HepG2 (cell line): ENCODE measurements around the gene FAM209A. TPM values are rescaled to one million over a fixed set of nuclear protein-coding genes. Genes with fewer than 3 reads are reported as not detected.

Experiments used
- ATAC-seq: fragments of 200-7000 bp; cut with Tn5 transposase; 3 replicates; pipeline ENCODE4 v1.9.1; 2020; ENCODE audit warnings: mild to moderate bottlenecking, moderate library complexity
- BruUV-seq: library from RNA; stranded (reverse); fragments of 400-500 nt; replicated peaks from 2 replicates; lab custom pipeline; 2021; lab: Mats Ljungman, UMichigan
- CTCF ChIA-PET: fragments of 300-600 bp; formaldehyde crosslinking; extraction: SDS; loops from one replicate; lab custom pipeline; 2021; ENCODE audit warnings: low total read pairs, inconsistent platforms, low intra/inter-chr PET ratio; lab: Yijun Ruan, JAX
- POLR2A ChIA-PET: fragments of 350-600 bp; sonication (Branson Sonifier 250); formaldehyde crosslinking; loops from one replicate; lab custom pipeline; 2020; ENCODE audit warnings: antibody characterized with exemption, inconsistent platforms; lab: Yijun Ruan, JAX
- DNase-seq: peaks from one replicate; pipeline ENCODE4 v3.0.0-alpha.2; 2015; ENCODE audit warnings: low spot score
- FAIRE-seq: peaks from 3 replicates; lab custom pipeline; 2011; peaks lifted over from hg19 to GRCh38; lab: Jason Lieb, UNC
- H2AFZ ChIP-seq: one replicate; pipeline ENCODE4 v1.6.1; 2011; ENCODE audit warnings: low read length, inconsistent platforms
- H3K27ac ChIP-seq: fragments of 300-600 bp; 3 replicates; pipeline ENCODE4 v1.8.0; 2011; ENCODE audit warnings: mixed run types, mild to moderate bottlenecking, mixed read lengths, low read length, inconsistent platforms; ENCODE audit not compliant: insufficient read depth; ENCODE audit errors: extremely low read length
- H3K27me3 ChIP-seq, 2 experiments: fragments of 200-600 bp in 1 of 2; 2 replicates in 1 of 2; 3 replicates in 1 of 2; pipeline versions ENCODE4 v1.6.0 to v1.8.0; 2011; ENCODE audit warnings: low read length in 2 of 2, mild to moderate bottlenecking in 2 of 2, moderate library complexity in 2 of 2, inconsistent platforms in 1 of 2; ENCODE audit not compliant: insufficient read depth in 2 of 2, control insufficient read depth in 1 of 2
- H3K36me3 ChIP-seq, 2 experiments: fragments of 200-600 bp in 1 of 2; replicated peaks in 1 of 2; 2 replicates in 1 of 2; 3 replicates in 1 of 2; pipeline versions ENCODE4 v1.5.1 to v1.8.0; 2011; ENCODE audit warnings: low read length in 2 of 2, inconsistent platforms in 1 of 2; ENCODE audit not compliant: insufficient read depth in 2 of 2, control insufficient read depth in 1 of 2
- H3K4me1 ChIP-seq: 2 replicates; pipeline ENCODE4 v1.5.1; 2012; ENCODE audit warnings: low read length, inconsistent platforms; ENCODE audit not compliant: insufficient read depth
- H3K4me2 ChIP-seq: 2 replicates; pipeline ENCODE4 v1.6.0; 2011; ENCODE audit warnings: low read depth, low read length, inconsistent platforms
- H3K4me3 ChIP-seq, 3 experiments: fragments of 200-600 bp in 1 of 3; sonication (generic), shearing (Covaris generic) in 1 of 3; replicated peaks in 1 of 3; 2 replicates each; pipeline ENCODE4 v1.5.1; 2011 to 2016; ENCODE audit warnings: low read length in 3 of 3, inconsistent platforms in 2 of 3, low read depth in 2 of 3, mild to moderate bottlenecking in 2 of 3, control low read depth in 1 of 3, mixed read lengths in 1 of 3; ENCODE audit not compliant: insufficient read depth in 1 of 3
- H3K79me2 ChIP-seq: one replicate; pipeline ENCODE4 v1.6.1; 2011; ENCODE audit warnings: low read length, inconsistent platforms; ENCODE audit not compliant: insufficient read depth
- H3K9ac ChIP-seq: 2 replicates; pipeline ENCODE4 v1.6.0; 2011; ENCODE audit warnings: mild to moderate bottlenecking, low read depth, low read length, inconsistent platforms; ENCODE audit not compliant: insufficient read depth
- H3K9me3 ChIP-seq: 2 replicates; pipeline ENCODE4 v1.5.1; 2012; ENCODE audit warnings: mild to moderate bottlenecking, low read length
- H4K20me1 ChIP-seq: 2 replicates; pipeline ENCODE4 v1.6.0; 2011; ENCODE audit warnings: inconsistent platforms, mild to moderate bottlenecking, low read length, moderate library complexity; ENCODE audit not compliant: insufficient read depth
- TCF7L2 ChIP-seq: IDR thresholded peaks from 2 replicates; pipeline ENCODE4 v1.6.1; 2011; ENCODE audit warnings: mild to moderate bottlenecking, low read depth, low read length, moderate library complexity
- ZFP36 ChIP-seq: fragments of 150-350 bp; IDR thresholded peaks from 2 replicates; pipeline ENCODE4 v1.6.1; 2018; ENCODE audit warnings: borderline replicate concordance, low read length, low read depth; ENCODE audit not compliant: partially characterized antibody
- ZSCAN22 ChIP-seq: sonication (generic); formaldehyde crosslinking; IDR thresholded peaks from 2 replicates; pipeline ENCODE4 v1.4.0; 2020; ENCODE audit warnings: mild to moderate bottlenecking, missing genetic modification reagents
- WGBS: methylation state at CpG from one replicate; pipeline ENCODE4 v1.1.6; 2017; ENCODE audit warnings: low lambda C conversion rate; 5-methylcytosine and 5-hydroxymethylcytosine counted together
- in situ Hi-C: cut with HindIII; loops from 2 replicates; pipeline ENCODE4 v1.10.0; 2017; ENCODE audit warnings: low pct_unique_long_range_greater_than_20kb; ENCODE audit not compliant: extremely low pct_ligation_motif_present
- intact Hi-C: fragments of 100-400 bp; cut with micrococcal nuclease; formaldehyde crosslinking; loops from one replicate; pipeline ENCODE4 v1.10.0; 2022; ENCODE audit not compliant: unreplicated experiment
- polyA plus RNA-seq, 8 experiments: library from polyadenylated mRNA; depleted of rRNA in 3 of 8; stranded (reverse) in 7 of 8; unstranded in 1 of 8; fragments of >200 nt; fragmentation: Illumina TruSeq in 4 of 8; extraction: Trizol in 4 of 8; gene quantifications; 2 replicates each; pipeline versions ENCODE4 v1.2.1 to v1.2.3, GENCODE V29; 2011 to 2016; ENCODE audit warnings: low read depth in 4 of 8, missing spikeins in 1 of 8, mixed read lengths in 1 of 8; ENCODE audit not compliant: insufficient read depth in 1 of 8
- total RNA-seq, 5 experiments: library from RNA; depleted of rRNA; stranded (reverse); fragments of >200 nt; fragmentation: Illumina TruSeq; extraction: Trizol; gene quantifications; 2 replicates each; pipeline ENCODE4 v1.2.3, GENCODE V29; 2016; ENCODE audit warnings: low read depth in 1 of 5
- TF ChIP-seq, protein P1 (sequence below): sonication (generic); formaldehyde crosslinking; IDR thresholded peaks from 2 replicates; pipeline ENCODE4 v1.5.1; 2020; ENCODE audit warnings: mild to moderate bottlenecking, missing genetic modification reagents, moderate library complexity
- TF ChIP-seq, protein P2 (sequence below): sonication (generic); formaldehyde crosslinking; IDR thresholded peaks from 2 replicates; pipeline ENCODE4 v1.5.0; 2020; ENCODE audit warnings: missing genetic modification reagents, mild to moderate bottlenecking, borderline replicate concordance

The FAM209A gene
- total and polyA plus RNA-seq, 2 of the 13 experiments (the other 11 are each of a cell fraction or from before 2014, with no cell fraction given) = 0.15 to 0.36 TPM

DNA sequence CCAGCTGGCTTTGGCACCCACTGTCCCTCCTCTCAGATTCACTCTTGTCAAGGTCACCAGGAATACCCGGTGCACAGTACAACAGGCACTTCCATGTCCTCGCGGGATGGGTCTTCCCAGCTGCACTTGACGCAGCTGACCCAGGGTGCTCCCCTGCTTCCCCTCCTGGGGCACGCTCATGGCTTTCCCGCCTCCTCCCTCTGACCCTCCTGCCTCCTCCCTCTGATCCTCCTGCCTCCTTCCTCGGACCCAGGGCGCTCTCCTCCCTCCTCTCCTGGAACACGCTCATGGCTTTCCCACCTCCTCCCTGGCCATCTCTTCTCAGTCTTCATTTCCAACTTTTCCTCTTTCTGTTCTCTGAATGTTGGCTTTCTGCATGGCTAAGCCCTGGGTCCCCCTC, 50.6 kb downstream of the FAM209A start:
- peaks cover 4 to 33% of the 10 kb centered on the region in 2 experiments; a peak in 3 of 5 replicates for H3K27me3 ChIP-seq
- 11% methylated on average over 9 of the region's 9 CpGs for whole genome bisulfite sequencing
- H3K27ac ChIP-seq = no peak overlapping the region
- FAIRE-seq (no peak), DNase-seq (no peak), ATAC-seq (peak; percentile 38; the same call in 2 of the 3 replicates)
- no peaks in the 10 kb centered on the region for H3K9me3 ChIP-seq
- ChIA-PET CTCF (no interaction called here), POLR2A (no interaction called here)
- no peaks in the 10 kb centered on the region for H3K4me1 ChIP-seq
- no peaks in the 10 kb centered on the region for H4K20me1 ChIP-seq
- no peak overlapping the region for H2AFZ ChIP-seq
- no TSS peak for BruUV-seq
- no peaks in the 10 kb centered on the region for H3K79me2 ChIP-seq
- no peaks in the 10 kb centered on the region for H3K36me3 ChIP-seq
- intact Hi-C loops = no loop called here
- H3K4me2 ChIP-seq = no peak overlapping the region
- H3K4me3 ChIP-seq = no peak overlapping the region
- in situ Hi-C loops = no loop called here
- no peak overlapping the region for H3K9ac ChIP-seq
- TF ChIP-seq, protein P1, sequence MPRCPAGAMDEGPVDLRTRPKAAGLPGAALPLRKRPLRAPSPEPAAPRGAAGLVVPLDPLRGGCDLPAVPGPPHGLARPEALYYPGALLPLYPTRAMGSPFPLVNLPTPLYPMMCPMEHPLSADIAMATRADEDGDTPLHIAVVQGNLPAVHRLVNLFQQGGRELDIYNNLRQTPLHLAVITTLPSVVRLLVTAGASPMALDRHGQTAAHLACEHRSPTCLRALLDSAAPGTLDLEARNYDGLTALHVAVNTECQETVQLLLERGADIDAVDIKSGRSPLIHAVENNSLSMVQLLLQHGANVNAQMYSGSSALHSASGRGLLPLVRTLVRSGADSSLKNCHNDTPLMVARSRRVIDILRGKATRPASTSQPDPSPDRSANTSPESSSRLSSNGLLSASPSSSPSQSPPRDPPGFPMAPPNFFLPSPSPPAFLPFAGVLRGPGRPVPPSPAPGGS (CRISPR knock-in tag) = no peak
- no peak for TF ChIP-seq TCF7L2
- TF ChIP-seq ZFP36 = peak; percentile 32
- TF ChIP-seq ZSCAN22 (CRISPR knock-in tag) = peak; percentile 97
- TF ChIP-seq, protein P2, sequence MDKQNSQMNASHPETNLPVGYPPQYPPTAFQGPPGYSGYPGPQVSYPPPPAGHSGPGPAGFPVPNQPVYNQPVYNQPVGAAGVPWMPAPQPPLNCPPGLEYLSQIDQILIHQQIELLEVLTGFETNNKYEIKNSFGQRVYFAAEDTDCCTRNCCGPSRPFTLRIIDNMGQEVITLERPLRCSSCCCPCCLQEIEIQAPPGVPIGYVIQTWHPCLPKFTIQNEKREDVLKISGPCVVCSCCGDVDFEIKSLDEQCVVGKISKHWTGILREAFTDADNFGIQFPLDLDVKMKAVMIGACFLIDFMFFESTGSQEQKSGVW (CRISPR knock-in tag) = no peak

Other genes starting within 250 kb of the FAM209A start
- 75.9 and 88.4 TPM in 2 replicates for gene FAM210B, start 165.8 kb upstream of the FAM209A start, total RNA-seq (2016; rRNA removed; fragmentation: Illumina TruSeq; extraction: Trizol)
- gene FAM210B, start 165.8 kb upstream of the FAM209A start, polyA plus RNA-seq (2011; rRNA removed) = 107 and 111 TPM in 2 replicates
- gene AURKA, start 132.5 kb upstream of the FAM209A start, total RNA-seq (2016; rRNA removed; fragmentation: Illumina TruSeq; extraction: Trizol) = 224 and 335 TPM in 2 replicates
- 55.7 and 96.4 TPM in 2 replicates for gene AURKA, start 132.5 kb upstream of the FAM209A start, polyA plus RNA-seq (2011; rRNA removed)
- gene CSTF1, start 132.1 kb upstream of the FAM209A start, total RNA-seq (2016; rRNA removed; fragmentation: Illumina TruSeq; extraction: Trizol) = 70.9 and 105 TPM in 2 replicates
- 67.9 and 100 TPM in 2 replicates for gene CSTF1, start 132.1 kb upstream of the FAM209A start, polyA plus RNA-seq (2011; rRNA removed)
- gene CASS4, start 112.5 kb upstream of the FAM209A start, total RNA-seq (2016; rRNA removed; fragmentation: Illumina TruSeq; extraction: Trizol) = 0.38 and 0.49 TPM in 2 replicates
- 0.17 and 0.25 TPM in 2 replicates for gene CASS4, start 112.5 kb upstream of the FAM209A start, polyA plus RNA-seq (2011; rRNA removed)
- gene RTF2, start 56.1 kb upstream of the FAM209A start, total RNA-seq (2016; rRNA removed; fragmentation: Illumina TruSeq; extraction: Trizol) = 142 and 202 TPM in 2 replicates
- 73.3 and 81.8 TPM in 2 replicates for gene RTF2, start 56.1 kb upstream of the FAM209A start, polyA plus RNA-seq (2011; rRNA removed)
- 0.24 and 0.32 TPM in 2 replicates for gene FAM209B, start 8.5 kb downstream of the FAM209A start, total RNA-seq (2016; rRNA removed; fragmentation: Illumina TruSeq; extraction: Trizol)
- gene FAM209B, start 8.5 kb downstream of the FAM209A start, polyA plus RNA-seq (2011; rRNA removed) = 0.10 and 0.42 TPM in 2 replicates
- not detected in 2 replicates for gene TFAP2C, start 104.6 kb downstream of the FAM209A start, total RNA-seq (2016; rRNA removed; fragmentation: Illumina TruSeq; extraction: Trizol)
- not detected in 2 replicates for gene TFAP2C, start 104.6 kb downstream of the FAM209A start, polyA plus RNA-seq (2011; rRNA removed)